Stomach (tissue), 4 donors: ENCODE results near the gene NBEAL2.

ENCODE experiments used
- POLR2A ChIP-seq, 4 donors: fragments of 450-650 bp; IDR thresholded peaks; one replicate each; pipeline ENCODE4 v1.6.1; 2016; ENCODE audit warnings: antibody characterized with exemption in 4 of 4, control low read depth in 2 of 4, mild to moderate bottlenecking in 1 of 4, moderate library complexity in 1 of 4
- POLR2AphosphoS5 ChIP-seq, 3 donors: sonication (generic); formaldehyde crosslinking; IDR thresholded peaks; one replicate each; pipeline ENCODE4 v1.6.1; 2016; ENCODE audit warnings: antibody characterized with exemption in 3 of 3
- TF ChIP-seq, protein P1 (sequence below), 7 experiments: fragments of 450-650 bp in 4 of 7; fragments of 200-600 bp in 3 of 7; sonication (generic) in 3 of 7; IDR thresholded peaks; one replicate each; pipeline ENCODE4 v1.5.1; 2016 to 2019; ENCODE audit warnings: antibody characterized with exemption in 7 of 7, control low read depth in 2 of 7, mild to moderate bottlenecking in 1 of 7

GRCh38 chr3:47042231-47042791 is 62.8 kb downstream of the NBEAL2 start:
- TF ChIP-seq, protein P1, sequence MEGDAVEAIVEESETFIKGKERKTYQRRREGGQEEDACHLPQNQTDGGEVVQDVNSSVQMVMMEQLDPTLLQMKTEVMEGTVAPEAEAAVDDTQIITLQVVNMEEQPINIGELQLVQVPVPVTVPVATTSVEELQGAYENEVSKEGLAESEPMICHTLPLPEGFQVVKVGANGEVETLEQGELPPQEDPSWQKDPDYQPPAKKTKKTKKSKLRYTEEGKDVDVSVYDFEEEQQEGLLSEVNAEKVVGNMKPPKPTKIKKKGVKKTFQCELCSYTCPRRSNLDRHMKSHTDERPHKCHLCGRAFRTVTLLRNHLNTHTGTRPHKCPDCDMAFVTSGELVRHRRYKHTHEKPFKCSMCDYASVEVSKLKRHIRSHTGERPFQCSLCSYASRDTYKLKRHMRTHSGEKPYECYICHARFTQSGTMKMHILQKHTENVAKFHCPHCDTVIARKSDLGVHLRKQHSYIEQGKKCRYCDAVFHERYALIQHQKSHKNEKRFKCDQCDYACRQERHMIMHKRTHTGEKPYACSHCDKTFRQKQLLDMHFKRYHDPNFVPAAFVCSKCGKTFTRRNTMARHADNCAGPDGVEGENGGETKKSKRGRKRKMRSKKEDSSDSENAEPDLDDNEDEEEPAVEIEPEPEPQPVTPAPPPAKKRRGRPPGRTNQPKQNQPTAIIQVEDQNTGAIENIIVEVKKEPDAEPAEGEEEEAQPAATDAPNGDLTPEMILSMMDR (IDR thresholded peaks at IDR 0.05), result no peak
- TF ChIP-seq POLR2AphosphoS5 (IDR thresholded peaks at IDR 0.05), result no peak
- TF ChIP-seq POLR2A (IDR thresholded peaks at IDR 0.05), result no peak
